T follicular helper cell (primary cell): ENCODE measurements around the gene RNF25.

ENCODE experiments used
- DNase-seq: peaks from one replicate; pipeline ENCODE4 v3.0.0-alpha.2; 2020; ENCODE audit warnings: low read depth

RNF25 gene

DNA sequence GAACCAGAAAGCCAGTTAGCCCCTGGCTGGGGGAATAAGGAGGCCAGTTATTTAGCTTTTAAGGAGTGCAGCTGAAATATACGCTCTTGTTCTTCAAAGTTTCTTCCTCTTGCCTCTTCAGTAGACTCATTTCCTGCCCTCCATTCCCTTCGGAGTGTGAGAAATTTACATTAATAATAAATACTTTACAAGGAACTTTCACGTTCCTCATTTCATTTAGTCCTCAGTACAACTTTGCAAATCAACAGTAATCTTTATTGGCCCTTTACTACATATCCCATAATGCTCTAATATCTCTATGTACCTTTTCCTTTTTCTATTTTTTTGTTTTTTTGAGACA is 48.5 kb downstream of the RNF25 start:
- no peak for DNase-seq

DNA sequence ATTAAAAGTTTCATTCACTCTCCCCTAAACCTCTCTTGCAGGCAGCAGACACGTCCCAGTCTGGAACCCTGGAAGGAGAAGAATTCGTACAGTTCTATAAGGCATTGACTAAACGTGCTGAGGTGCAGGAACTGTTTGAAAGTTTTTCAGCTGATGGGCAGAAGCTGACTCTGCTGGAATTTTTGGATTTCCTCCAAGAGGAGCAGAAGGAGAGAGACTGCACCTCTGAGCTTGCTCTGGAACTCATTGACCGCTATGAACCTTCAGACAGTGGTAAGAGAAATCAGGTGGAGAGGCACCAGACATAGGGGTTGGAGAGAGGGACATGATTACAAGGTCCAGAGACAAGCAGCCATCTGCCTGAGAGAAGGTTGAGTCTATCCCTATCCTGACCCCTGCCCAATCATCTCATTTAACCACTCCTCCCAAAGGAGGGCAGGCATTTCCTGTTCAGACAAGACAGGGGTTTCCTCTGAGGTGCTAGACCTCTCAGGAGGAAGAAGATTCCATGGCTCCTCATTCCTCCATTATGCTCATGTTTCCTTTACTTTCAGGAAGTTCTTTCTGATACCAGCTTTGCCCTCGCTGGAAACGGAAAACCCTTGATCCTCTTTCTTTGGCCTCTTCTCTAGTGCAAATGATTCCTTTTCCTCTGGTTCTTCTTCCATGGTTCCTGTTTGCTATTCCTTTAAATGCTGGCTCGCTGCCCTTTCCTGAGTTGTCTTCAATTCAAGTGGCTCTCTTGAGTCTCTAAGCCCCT is 49.0 kb downstream of the RNF25 start:
- no peak for DNase-seq

DNA sequence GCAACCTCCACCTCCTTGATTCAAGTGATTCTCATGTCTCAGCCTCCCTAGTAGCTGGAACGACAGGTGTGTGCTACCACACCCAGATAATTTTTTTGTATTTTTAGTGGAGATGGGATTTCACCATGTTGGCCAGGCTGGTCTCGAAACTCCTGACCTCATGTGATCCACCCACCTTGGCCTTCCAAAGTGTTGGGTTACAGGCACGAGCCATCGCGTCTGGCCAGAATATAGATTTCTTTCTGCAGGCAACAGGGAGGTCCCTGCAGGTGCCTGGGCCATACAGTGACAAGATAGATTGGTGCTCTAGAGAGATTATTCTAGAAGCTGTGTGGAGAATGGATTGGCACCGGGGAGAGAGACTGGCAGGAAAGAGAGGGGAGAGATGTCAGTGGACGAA is 50.8 kb downstream of the RNF25 start:
- DNase-seq: no peak

DNA sequence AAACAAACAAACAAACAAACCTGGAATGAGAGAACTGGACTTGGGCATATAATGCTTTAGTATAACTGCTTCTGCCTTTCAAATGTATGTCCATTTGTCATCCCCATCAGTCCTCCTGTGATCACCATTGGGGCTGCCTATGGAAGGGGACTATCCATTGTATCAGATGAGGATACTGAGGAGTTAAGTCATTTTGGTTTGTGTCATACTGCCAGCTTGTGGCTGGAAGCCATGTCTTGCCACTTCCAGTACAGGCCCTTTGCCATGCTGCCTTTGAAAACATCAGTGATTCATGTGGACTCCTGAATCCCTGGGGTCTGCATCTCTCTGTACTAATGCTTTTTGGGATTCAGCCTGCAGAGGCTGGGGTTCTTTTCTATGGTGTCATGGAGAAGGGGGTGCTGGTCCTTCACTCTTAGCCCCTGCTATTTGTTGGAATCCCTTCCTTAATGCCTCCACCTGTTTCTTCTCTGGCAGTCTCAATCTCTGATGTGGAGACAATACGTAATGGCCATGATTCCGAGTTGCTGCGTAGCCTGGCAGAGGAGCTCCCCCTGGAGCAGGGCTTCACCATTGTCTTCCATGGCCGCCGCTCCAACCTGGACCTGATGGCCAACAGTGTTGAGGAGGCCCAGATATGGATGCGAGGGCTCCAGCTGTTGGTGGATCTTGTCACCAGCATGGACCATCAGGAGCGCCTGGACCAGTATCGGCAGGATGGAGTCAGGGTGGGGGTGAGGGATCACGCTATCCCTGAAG is 53.5 kb downstream of the RNF25 start:
- DNase-seq: no peak

DNA sequence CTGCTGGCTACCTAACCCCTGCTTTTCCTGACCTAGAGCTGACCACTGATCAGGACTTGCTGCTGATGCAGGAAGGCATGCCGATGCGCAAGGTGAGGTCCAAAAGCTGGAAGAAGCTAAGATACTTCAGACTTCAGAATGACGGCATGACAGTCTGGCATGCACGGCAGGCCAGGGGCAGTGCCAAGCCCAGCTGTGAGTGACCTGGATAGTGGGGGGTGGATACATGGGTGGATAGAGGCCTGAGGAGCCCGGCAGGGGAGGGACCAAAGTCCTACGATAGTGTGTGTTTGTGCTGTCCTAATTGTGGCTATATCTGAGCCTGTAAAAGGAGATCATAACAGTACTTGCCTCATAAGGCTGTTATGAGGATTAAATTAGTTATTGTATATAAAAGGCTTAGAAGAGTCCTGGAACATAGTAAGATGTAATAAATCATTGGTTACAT is 55.9 kb downstream of the RNF25 start:
- DNase-seq: no peak
